Stimulated activated CD4-positive, alpha-beta T cell treated with anti-CD3 and anti-CD28 coated beads, TNF-alpha, amount 100 ng/mL, for 4 hours (primary cell): ENCODE results near the gene EXTL1.

Experiments
- DNase-seq, 3 experiments: peaks; one replicate each; pipeline ENCODE4 v3.0.0-alpha.2; 2020; ENCODE audit warnings: low read depth in 3 of 3

The EXTL1 gene

DNA sequence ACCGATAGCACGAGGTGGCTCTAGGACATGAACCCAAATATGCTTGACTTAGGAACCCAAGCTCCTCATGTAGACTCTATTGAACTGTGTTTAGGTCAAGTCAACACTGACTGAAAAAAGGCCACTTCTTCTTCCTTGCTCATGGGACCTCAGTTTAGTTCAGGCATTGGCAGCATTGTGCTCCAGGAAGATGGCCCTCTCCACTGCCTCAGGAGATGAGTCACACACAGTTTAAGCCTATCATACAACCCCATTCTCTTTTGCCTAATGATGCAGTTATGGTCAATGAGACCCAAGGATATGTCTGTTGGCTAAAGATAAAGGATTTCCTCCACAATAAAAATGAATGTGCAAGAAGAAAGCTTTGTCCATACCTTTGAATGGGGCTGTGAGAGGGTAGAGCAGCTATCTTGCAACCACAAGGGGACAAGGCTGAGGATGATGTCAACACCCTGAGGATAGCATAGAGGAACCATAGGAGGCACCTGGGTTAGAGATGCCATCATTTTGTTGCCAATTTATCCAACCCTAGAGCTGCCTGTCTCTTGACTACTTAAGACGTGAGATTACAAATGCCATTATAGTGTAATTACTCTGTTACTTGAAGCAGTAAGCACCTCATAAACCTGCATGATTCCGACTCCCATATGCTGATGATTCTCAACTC, 48.9 kb downstream of the EXTL1 start:
- no peak for DNase-seq

DNA sequence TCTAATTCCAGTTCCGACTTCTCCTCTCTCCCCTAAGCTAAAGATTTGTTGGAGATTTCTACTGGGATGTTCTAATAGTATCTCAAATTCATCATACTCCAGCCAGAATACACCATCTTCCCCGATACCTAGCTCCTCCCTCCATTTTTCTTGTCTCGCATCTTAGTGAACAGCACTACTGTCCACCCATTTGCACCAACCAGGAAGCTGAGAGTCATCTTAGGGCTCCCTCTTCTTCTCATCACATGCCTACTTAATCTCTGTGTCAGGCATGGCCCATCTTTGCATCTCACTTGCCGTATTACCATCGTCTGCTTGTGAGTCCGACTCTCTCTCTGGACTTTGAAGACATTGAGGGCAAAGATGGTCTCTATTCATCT, 49.4 kb downstream of the EXTL1 start:
- DNase-seq, result no peak

DNA sequence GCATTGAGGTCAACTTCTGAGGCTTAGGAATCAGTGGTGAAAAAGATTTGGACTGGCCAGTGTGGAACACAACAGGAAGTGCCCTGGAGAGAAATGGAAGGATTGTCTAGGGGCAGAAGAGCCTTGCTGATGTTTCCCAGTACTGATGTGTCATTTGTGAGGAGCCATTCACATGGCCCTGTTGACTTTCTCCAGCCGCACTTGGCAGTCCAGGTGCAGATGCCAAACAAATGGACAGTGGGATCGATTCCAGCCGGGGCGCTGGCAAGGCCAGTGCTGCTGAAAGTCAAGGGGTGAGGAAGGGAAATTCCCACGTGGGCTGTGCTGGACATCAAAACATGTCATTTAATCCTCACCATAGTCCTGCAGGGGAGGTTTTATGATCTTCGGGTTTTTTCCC, 50.7 kb downstream of the EXTL1 start:
- DNase-seq, result no peak

DNA sequence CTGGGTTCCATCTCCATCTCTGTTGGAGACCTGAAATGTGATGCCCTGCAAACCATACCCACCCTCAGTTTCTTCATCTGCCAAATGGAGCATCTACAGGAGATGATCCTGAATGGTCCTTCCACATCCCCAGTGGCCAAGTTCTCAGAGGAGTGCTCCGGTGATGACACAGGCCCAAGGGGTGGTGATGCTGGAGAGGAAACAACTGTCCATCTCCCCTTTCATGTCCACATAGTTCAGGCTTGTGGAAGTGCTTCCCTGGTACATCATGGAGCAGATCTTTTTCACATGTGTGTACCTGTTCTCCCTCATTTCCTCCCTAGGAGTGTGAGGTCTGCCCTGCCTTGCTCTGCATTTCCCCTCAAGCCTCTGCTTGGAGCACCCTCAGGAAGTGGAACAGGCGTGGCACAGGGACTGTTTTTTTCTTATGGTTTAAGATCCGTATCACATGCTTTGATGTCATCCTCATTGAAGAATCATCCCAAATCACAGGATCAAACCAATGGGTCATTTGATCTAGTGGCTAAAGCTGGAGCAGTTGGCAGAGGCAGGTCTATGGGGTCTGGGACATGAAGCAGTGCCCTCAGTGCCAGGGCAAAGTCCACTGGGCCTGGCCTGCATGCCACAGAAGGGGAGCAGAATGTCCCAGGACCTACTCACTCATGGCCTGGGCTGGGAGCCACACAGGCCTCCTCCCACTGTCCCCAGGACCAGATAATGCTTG, 54.0 kb downstream of the EXTL1 start:
- DNase-seq, result no peak

DNA sequence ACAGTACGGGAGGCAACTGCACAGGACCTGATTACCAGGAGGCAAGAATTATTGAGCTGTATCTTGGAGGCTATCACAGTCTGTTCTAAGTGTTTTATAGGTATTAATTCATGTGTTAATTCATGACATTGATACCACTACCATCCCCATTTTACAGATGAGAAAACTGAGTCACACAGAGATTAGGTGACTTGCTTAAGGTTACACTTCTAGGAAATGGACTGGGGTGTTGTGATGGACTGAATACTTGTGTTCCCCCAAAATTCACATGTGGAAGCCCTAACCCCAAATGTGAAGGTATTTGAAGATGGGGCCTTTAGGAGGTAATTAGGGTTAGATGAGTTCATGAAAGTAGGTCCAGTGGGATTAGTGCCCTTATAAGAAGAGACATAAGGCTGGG, 55.9 kb downstream of the EXTL1 start:
- no peak for DNase-seq

DNA sequence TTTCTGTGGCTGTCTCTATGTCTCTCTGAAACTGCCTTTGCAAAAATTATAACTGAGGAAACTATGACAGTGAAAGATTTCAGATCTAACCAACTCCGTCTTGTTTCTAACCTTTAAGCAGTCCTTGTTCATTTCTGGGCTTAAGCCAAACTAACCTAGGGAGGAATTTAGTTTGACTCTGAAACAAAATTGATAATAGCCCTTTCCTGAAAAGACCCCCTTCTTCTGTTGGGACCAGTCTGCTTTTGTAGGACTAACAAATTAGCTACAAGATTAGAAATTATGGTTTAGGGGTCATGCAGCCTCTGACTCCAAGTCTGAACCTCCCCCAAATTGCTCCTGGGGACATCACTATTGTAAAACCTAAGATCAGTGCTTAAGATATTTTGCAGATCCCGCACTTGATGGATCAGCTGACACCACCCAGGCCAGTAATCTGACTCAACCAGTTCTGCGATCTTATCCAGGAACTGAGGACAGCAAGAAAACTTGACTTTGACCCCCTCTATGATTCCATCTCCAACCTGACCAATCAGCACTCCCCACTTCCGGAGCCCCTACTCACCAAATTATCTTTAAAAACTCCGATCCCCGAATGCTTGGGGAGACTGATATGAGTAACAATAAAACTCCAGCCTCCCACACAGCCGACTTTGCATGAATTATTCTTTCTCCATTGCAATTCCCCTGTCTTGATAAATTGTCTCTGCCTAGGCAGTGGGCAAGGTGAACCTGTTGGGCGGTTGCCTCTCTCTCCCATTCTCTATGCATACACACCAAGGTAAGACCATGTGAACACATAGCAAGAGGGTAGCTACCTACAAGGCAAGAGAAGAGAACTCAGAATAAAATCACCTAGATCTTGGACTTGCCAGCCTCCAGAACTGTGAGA, 57.0 kb downstream of the EXTL1 start:
- no peak for DNase-seq

DNA sequence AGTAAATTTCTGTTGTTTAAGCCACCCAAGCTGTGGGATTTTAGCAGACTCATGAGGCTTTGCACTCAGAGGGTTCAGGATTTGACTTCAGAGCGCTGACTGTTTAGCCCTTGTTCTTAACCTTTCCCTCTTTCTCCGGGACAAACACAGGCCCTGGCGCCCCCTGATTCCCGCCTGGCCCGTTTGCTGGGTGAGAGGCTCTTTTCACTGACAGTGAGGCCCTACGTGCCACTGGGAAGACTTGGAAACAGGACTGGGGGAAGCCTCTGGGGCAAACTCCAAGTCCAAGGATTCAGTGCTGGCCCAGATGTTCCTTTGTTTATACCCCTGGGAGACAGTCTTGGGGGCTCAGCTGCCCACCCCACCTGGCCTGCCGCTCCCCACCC, 57.6 kb downstream of the EXTL1 start:
- no peak for DNase-seq

DNA sequence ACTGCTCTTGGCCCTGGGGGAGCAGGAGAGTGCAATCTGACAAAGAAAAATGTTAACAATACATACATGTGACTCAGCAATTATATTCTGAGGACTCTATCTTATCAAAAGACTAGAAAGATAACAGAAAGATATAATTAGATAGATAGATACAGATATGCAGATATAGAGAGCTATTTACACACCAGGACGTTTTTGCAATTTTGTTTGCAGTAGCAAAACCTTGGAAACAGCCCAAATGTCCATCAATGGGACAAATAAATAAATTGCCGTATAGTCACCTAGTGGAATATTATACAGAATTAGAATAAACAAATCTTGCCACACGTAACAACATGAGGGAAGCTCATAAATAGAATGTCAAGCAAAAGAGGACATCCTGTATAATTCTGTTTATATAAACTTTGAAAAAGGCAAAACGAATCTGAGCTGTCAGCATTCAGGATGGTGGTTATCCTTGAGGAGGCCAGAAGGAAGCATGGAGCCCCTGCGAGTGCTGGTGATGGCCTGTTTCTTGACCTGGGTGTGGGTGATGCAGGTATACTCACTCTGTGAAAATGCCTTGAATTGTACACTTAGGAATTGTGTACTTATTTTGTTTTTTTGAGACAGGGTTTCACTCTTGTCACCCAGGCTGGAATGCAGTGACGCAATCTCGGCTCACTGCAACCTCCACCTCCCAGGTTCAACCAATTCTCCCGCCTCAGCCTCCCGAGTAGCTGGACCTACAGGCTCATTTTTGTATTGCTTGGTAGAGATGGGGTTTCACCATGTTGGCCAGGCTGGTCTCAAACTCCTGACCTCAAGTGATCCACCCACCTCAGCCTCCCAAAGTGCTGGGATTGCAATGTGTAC, 58.6 kb downstream of the EXTL1 start:
- no peak for DNase-seq

DNA sequence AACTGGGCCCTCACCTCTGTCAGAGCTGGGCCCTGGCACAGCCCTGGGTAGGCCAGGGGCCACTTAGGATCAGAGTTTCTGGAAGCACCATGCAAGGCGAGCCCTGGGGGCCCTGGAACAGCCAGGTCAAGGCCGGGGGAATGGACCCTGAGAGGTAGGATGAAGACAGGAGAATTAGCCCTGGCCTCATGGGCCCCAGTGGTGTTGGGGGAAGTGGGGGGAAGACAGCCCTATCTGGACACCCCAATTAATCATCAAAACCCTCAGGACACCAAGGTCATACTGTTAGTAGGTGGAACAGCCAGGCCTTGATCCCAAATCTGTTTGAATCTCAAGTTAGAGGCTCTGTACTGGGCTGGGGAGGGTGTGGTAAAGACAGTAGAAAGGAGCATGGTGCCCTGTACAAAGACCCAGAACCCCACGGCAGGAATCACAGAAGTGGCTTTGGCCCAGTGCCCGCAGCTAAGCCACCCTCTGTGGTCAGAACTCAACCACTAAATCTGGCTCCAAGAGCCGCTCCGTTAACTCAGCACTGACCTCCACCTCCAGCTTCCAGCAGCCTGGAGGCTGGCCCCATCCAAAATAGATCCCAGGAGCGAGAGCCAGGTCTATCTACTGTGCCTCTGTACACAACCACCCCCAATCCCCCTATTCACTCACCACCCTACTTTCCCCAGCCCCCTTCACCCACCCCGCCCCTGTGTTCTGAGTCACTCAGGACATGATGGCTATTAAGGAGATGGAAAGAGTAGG, 59.9 kb downstream of the EXTL1 start:
- DNase-seq, result no peak

DNA sequence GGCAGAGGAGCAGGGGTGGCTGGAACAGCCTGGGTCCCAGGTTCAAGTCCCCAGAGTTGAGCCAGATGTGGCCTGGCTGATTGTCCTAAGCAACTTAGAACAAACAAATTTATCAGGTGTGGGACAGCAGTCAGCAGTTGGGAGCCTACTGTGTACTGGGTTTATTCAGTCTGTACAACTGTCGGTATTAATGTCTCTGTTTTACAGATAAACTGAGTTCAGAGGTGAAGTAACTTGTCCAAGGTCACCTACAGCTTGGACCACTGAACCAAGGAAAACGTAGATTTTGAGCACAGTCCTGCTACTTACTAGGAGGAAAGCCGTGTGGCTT, 60.4 kb downstream of the EXTL1 start:
- no peak for DNase-seq

DNA sequence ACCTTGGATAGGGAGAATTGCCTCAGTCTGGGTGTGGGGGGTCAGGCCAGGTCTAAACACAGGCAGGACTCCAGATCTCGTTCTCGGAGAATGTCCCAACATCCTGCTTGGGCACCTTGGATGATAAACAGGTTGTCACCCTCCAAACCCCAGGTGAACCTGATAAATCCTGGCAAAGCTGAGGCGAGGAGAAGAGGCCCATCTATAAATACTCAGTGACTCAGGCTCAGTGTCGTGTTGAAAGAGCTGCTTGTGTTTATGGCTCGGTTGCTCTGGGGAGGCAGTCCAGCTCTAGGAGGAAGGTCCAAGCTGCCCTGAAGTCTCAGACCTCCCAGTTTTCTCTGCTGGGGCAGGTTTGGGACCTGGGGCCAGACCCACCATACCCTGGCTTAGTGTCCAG, 61.6 kb downstream of the EXTL1 start:
- no peak for DNase-seq

DNA sequence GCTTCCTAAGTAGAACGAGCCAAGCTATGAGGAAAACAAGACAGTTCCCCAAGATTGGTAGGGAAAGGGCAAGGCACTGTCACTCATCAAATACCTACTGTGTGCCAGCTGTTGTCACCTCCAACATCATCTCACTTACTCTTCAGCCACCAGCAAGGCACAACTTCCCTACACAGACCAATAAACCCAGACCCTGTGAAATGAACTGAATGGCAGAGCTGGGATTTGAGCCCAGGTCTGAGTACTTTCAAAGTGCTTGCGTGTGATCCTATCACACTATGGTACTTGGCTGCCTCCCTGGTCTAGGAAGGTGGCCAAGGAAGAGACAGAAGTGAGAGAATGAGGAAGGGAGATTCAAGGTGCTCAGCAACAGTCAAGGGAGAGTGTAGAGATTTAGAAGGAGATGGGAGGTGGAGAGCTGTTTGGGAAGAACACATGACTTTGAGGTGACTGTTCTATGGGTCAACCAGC, 62.6 kb downstream of the EXTL1 start:
- DNase-seq, result no peak

DNA sequence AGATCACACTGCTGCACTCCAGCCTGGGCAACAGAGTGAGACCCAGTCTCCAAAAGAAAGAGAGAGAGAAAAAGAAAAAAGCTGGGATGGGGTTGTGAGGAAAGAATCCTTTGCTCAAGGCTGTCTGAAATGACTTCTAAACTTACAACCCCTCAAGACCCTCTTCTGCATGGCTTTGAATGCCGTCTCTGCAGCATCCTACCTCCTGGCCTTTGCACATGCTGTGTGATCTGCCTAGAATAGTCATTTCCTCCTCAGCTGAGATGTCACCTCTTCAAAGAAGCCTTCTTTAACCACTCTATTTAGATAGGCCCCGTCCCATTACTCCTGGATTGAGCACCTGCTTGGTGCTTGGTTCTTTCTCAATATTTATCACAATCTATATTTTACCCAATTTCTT, 63.3 kb downstream of the EXTL1 start:
- no peak for DNase-seq
